Stimulated activated naive CD4-positive, alpha-beta T cell (primary cell): ENCODE measurements around the gene PRR15.
A peak's percentile ranks its signal among the peaks of the same experiment; 100 is the strongest.
"Not testable (repeated sequence)": the region's sequence is repeated elsewhere in the genome, so short reads cannot be mapped to it uniquely, and the experiment has no call there.

Experiments
- DNase-seq, 6 experiments: peaks; one replicate each; lab custom pipeline; 2025; lab: John Stamatoyannopoulos, UW

Gene PRR15

GRCh38 chr7:29563590-29564495, at the start of gene PRR15:
Gene PRR15, plus strand, starts transcription at chr7:29563835. Its CDS starts 2,495 bp downstream, at chr7:29566330.
- peak in 1 of 6 experiments; percentile 1 for DNase-seq

- no peak for DNase-seq
These were observed 47.1 kb upstream of the PRR15 start for GRCh38 chr7:29516491-29516890.

- DNase-seq, result no peak
These were observed 45.0 kb upstream of the PRR15 start for GRCh38 chr7:29518616-29519015.

- no peak for DNase-seq
These were observed 39.9 kb upstream of the PRR15 start for GRCh38 chr7:29523728-29524127.

- no peak for DNase-seq
These were observed 36.0 kb upstream of the PRR15 start for GRCh38 chr7:29527505-29528108.

GRCh38 chr7:29528526-29528925, 35.1 kb upstream of the PRR15 start:
- not testable (repeated sequence) for DNase-seq

- DNase-seq, result no peak
These were observed 25.2 kb upstream of the PRR15 start for GRCh38 chr7:29538389-29538788.

- DNase-seq, result no peak
These were observed 24.2 kb upstream of the PRR15 start for GRCh38 chr7:29539471-29539870.

- no peak for DNase-seq
These were observed 16.2 kb upstream of the PRR15 start for GRCh38 chr7:29547421-29547820.

GRCh38 chr7:29548823-29549222, 14.8 kb upstream of the PRR15 start:
- no peak for DNase-seq

- no peak for DNase-seq
These were observed 11.2 kb upstream of the PRR15 start for GRCh38 chr7:29552392-29552791.

- no peak for DNase-seq
These were observed 8.6 kb upstream of the PRR15 start for GRCh38 chr7:29555061-29555460.

- DNase-seq, result no peak
These were observed 7.0 kb upstream of the PRR15 start for GRCh38 chr7:29556405-29557195.

- no peak for DNase-seq
These were observed 5.7 kb upstream of the PRR15 start for GRCh38 chr7:29557954-29558353.

- no peak for DNase-seq
These were observed 2.4 kb upstream of the PRR15 start for GRCh38 chr7:29561271-29561670.

- DNase-seq, result no peak
These were observed 1.3 kb upstream of the PRR15 start for GRCh38 chr7:29562307-29562706.

- DNase-seq, result no peak
These were observed 1.0 kb downstream of the PRR15 start for GRCh38 chr7:29564496-29565223.

- DNase-seq, result no peak
These were observed 1.6 kb downstream of the PRR15 start for GRCh38 chr7:29565224-29565630.

- no peak for DNase-seq
These were observed 2.0 kb downstream of the PRR15 start for GRCh38 chr7:29565634-29565981.

GRCh38 chr7:29565982-29566746, 2.5 kb downstream of the PRR15 start:
- DNase-seq, result no peak

GRCh38 chr7:29567174-29567573, 3.5 kb downstream of the PRR15 start:
- no peak for DNase-seq
